OCI-LY1 (cell line): ENCODE data around the gene SRRM5.

ENCODE experiments used
- H2AFZ ChIP-seq: fragments of 200-600 bp; sonication (generic), shearing (Covaris generic); 2 replicates; pipeline ENCODE4 v1.6.0; 2014; ENCODE audit warnings: antibody characterized with exemption, mild to moderate bottlenecking, low read length
- H3F3A ChIP-seq: fragments of 200-600 bp; sonication (generic), shearing (Covaris generic); 2 replicates; pipeline ENCODE4 v1.6.0; 2014; ENCODE audit warnings: mild to moderate bottlenecking, antibody characterized with exemption, low read length, moderate library complexity; ENCODE audit not compliant: insufficient read depth
- H3K27ac ChIP-seq: fragments of 200-600 bp; sonication (generic); 2 replicates; pipeline ENCODE4 v1.5.1; 2014; ENCODE audit warnings: low read length, mixed run types, mild to moderate bottlenecking, low read depth; ENCODE audit not compliant: poor library complexity, severe bottlenecking
- H3K27me3 ChIP-seq: fragments of 200-600 bp; sonication (generic); 2 replicates; pipeline ENCODE4 v1.6.0; 2014; ENCODE audit warnings: antibody characterized with exemption, mild to moderate bottlenecking, low read length, moderate library complexity; ENCODE audit not compliant: insufficient read depth
- H3K36me3 ChIP-seq: fragments of 200-600 bp; sonication (generic); 2 replicates; pipeline ENCODE4 v1.6.1; 2014; ENCODE audit warnings: mild to moderate bottlenecking, antibody characterized with exemption, low read length, moderate library complexity, mixed read lengths; ENCODE audit not compliant: insufficient read depth
- H3K4me1 ChIP-seq: fragments of 200-600 bp; sonication (generic); 2 replicates; pipeline ENCODE4 v1.5.1; 2014; ENCODE audit warnings: mild to moderate bottlenecking, low read length, moderate library complexity; ENCODE audit not compliant: insufficient read depth, severe bottlenecking
- H3K4me2 ChIP-seq: fragments of 200-600 bp; sonication (generic), shearing (Covaris generic); 2 replicates; pipeline ENCODE4 v1.6.1; 2014; ENCODE audit warnings: low read length
- H3K4me3 ChIP-seq: fragments of 200-600 bp; sonication (generic); 2 replicates; pipeline ENCODE4 v1.5.1; 2014; ENCODE audit warnings: low read length, low read depth, mild to moderate bottlenecking, mixed read lengths; ENCODE audit not compliant: poor library complexity, severe bottlenecking
- H3K79me2 ChIP-seq: fragments of 200-600 bp; shearing (Covaris generic); 2 replicates; pipeline ENCODE4 v1.6.1; 2016; ENCODE audit warnings: mixed run types, low read length, mixed read lengths; ENCODE audit not compliant: insufficient read depth
- H3K9ac ChIP-seq: fragments of 200-600 bp; sonication (generic), shearing (Covaris generic); 2 replicates; pipeline ENCODE4 v1.6.1; 2014; ENCODE audit warnings: mild to moderate bottlenecking, low read length, mixed read lengths
- H3K9me2 ChIP-seq: fragments of 200-600 bp; sonication (generic), shearing (Covaris generic); 2 replicates; pipeline ENCODE4 v1.6.1; 2014; ENCODE audit warnings: low read depth, mild to moderate bottlenecking, low read length, mixed read lengths
- H3K9me3 ChIP-seq: fragments of 200-600 bp; shearing (Covaris generic); 2 replicates; pipeline ENCODE4 v1.6.1; 2014; ENCODE audit warnings: low read length, mixed read lengths
- H4K20me1 ChIP-seq: fragments of 200-600 bp; sonication (generic), shearing (Covaris generic); 2 replicates; pipeline ENCODE4 v1.6.0; 2016; ENCODE audit warnings: mild to moderate bottlenecking, low read length; ENCODE audit not compliant: insufficient read depth
- EZH2 ChIP-seq: fragments of 200-600 bp; sonication (generic), shearing (Covaris generic); IDR thresholded peaks from 2 replicates; pipeline ENCODE4 v1.8.0; 2017; ENCODE audit warnings: borderline replicate concordance, mixed run types, mild to moderate bottlenecking, antibody characterized with exemption, low read length, moderate library complexity, mixed read lengths
- TF ChIP-seq, protein P1 (sequence below): fragments of 200-600 bp; sonication (generic), shearing (Covaris generic); IDR thresholded peaks from 2 replicates; pipeline ENCODE4 v1.5.1; 2017; ENCODE audit warnings: mild to moderate bottlenecking, antibody characterized with exemption, low read length, moderate library complexity, mixed read lengths

SRRM5 gene

DNA sequence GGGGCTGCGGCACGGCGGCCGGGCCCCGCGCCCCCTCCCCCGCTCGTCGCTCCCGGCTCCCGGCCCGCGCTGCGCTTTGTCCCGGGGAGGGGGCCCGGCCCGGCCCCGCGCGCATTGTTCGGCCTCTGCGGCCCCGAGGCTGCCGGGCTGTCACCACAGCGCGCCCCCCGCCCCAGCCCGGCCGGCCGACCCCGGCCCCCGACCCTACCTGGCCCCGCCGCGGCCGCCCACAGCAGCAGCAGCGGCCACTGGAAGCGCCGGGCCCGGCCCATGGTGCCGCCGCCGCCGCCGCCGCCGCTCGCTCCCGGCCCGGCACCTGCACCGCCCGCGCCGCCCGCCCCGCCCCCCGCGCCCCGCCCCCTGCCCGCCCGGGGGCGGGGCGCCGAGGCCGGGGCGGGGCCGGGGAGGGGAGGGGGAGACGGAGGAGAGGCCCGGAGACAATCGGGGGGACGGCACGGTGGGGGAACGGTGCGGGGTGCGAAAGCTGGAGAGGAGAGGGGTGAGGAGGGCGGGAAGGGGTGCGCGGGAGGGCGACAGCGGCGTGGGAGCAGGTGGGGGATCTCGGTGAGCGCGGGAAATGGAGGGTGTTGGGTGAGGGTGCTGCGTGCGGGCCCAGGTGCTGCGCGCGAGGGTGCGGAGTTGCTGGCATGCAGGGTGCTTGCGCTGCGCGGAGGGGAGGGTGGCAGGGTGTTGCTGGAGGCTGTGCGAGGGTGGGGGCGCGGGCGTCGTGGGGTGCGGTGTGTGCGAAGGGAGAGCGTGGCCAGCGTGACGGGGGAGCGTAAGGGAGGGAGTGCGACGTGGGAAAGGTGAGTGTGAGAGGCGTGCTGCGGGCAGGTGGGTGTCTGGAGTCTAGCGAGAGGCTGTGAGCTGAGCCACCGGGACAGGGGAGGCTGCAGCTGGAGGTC, 27.9 kb downstream of the SRRM5 start, which contains the start of gene CADM4:
CADM4 (minus strand) TSS at position 332 of the 905 bp plus-strand sequence; CDS start at position 272, 60 bp downstream.
- H2AFZ ChIP-seq, result no peak within 1 kb of the TSS

DNA sequence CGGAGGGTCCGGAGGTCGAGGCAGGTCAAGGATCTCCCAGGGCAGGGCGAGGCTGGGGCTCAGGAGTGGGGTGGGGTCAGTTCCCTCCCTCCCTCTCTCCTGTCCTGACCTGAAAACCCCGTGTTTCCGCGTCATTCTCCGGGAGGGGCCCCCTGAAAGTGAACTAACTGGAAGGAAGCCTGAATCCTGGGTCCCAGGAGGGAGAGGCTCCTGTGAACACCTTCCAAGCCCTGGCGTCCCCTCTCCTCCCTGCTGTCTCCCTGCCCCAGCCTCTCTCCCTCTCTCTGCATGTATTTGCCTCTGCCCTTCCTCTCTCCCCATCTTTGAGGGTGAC, 28.5 kb downstream of the SRRM5 start:
- no peak overlapping the region for H3K9ac ChIP-seq
- TF ChIP-seq, protein P1, sequence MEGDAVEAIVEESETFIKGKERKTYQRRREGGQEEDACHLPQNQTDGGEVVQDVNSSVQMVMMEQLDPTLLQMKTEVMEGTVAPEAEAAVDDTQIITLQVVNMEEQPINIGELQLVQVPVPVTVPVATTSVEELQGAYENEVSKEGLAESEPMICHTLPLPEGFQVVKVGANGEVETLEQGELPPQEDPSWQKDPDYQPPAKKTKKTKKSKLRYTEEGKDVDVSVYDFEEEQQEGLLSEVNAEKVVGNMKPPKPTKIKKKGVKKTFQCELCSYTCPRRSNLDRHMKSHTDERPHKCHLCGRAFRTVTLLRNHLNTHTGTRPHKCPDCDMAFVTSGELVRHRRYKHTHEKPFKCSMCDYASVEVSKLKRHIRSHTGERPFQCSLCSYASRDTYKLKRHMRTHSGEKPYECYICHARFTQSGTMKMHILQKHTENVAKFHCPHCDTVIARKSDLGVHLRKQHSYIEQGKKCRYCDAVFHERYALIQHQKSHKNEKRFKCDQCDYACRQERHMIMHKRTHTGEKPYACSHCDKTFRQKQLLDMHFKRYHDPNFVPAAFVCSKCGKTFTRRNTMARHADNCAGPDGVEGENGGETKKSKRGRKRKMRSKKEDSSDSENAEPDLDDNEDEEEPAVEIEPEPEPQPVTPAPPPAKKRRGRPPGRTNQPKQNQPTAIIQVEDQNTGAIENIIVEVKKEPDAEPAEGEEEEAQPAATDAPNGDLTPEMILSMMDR, result no peak
- TF ChIP-seq EZH2, result no peak
- no peak overlapping the region for H3K4me2 ChIP-seq
- H4K20me1 ChIP-seq, result no peaks in the 10 kb centered on the region
- H3K79me2 ChIP-seq, result no peaks in the 10 kb centered on the region
- no peaks in the 10 kb centered on the region for H3K9me3 ChIP-seq
- H3K4me3 ChIP-seq, result no peak overlapping the region
- peaks cover 3% of the 10 kb centered on the region for H3K4me1 ChIP-seq
- no peaks in the 10 kb centered on the region for H3K36me3 ChIP-seq
- H3F3A ChIP-seq, result no peaks in the 10 kb centered on the region
- 0 out of 2 replicates have a peak, but pooled peaks cover 13% of the 10 kb centered on the region for H3K27me3 ChIP-seq
- H2AFZ ChIP-seq, result no peak overlapping the region
- no peaks in the 10 kb centered on the region for H3K9me2 ChIP-seq
- no peak overlapping the region for H3K27ac ChIP-seq

More for the DNA sequence above, 27.9 kb downstream of the SRRM5 start, which contains the start of gene CADM4:
- Histone ChIP-seq H3K4me2 (peak within 1 kb of the TSS; percentile 51; the same call in 1 of the 2 replicates), H4K20me1 (no peaks in the 10 kb centered on the region), H3K79me2 (no peaks in the 10 kb centered on the region), H3F3A (no peaks in the 10 kb centered on the region), H3K4me1 (peaks cover 3% of the 10 kb centered on the region), H3K9ac (no peak within 1 kb of the TSS), H3K9me2 (no peaks in the 10 kb centered on the region), H3K4me3 (peak within 1 kb of the TSS; percentile 46), H3K9me3 (no peaks in the 10 kb centered on the region), H3K36me3 (no peaks in the 10 kb centered on the region), H3K27me3 (0 out of 2 replicates have a peak, but pooled peaks cover 13% of the 10 kb centered on the region), H3K27ac (no peak within 1 kb of the TSS)
- TF ChIP-seq, protein P1, result no peak
- no peak for TF ChIP-seq EZH2

DNA sequence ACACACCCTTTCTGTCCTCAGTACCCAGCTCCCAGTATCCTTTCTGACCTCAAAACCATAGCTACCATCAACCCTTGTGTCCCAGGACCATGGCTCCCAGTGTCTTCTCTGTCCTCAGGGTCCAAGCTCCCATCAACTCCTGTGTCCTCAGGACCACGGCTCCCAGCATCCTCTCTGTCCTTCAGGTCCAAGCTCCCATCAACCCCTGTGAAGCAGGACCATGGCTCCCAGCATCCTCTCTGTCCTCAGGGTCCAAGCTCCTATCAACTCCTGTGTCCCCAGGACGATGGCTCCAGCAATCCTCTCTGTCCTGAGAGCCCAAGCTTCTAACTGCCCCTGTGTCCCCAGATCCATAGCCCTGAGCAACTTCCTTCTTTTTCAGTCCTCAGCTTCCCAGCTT, 29.4 kb downstream of the SRRM5 start:
- Histone ChIP-seq H3K4me2 (no peak overlapping the region), H3K79me2 (no peaks in the 10 kb centered on the region), H3K9me3 (no peaks in the 10 kb centered on the region), H3K9ac (no peak overlapping the region), H4K20me1 (no peaks in the 10 kb centered on the region), H3K27me3 (0 out of 2 replicates have a peak, but pooled peaks cover 13% of the 10 kb centered on the region), H3K9me2 (no peaks in the 10 kb centered on the region), H3K4me1 (peaks cover 3% of the 10 kb centered on the region), H3K4me3 (no peak overlapping the region), H3K27ac (no peak overlapping the region), H3F3A (no peaks in the 10 kb centered on the region), H2AFZ (no peak overlapping the region), H3K36me3 (no peaks in the 10 kb centered on the region)
- TF ChIP-seq EZH2, result no peak
- TF ChIP-seq, protein P1, result no peak
